MM.1S (cell line): Measurements from ENCODE around the gene STK31.

Experiments
- EZH2 ChIP-seq: fragments of 300-600 bp; sonication (generic); optimal IDR thresholded peaks from 2 replicates; pipeline ENCODE3; 2017; ENCODE audit warnings: low read depth, mild to moderate bottlenecking, antibody characterized with exemption, low read length, mixed read lengths
- EZH2phosphoT487 ChIP-seq: fragments of 300-600 bp; sonication (generic); IDR thresholded peaks from 2 replicates; pipeline ENCODE4 v1.6.1; 2018; ENCODE audit warnings: antibody characterized with exemption, low read length
- TF ChIP-seq, protein P1 (sequence below): fragments of 300-600 bp; sonication (generic); IDR thresholded peaks from 2 replicates; pipeline ENCODE4 v1.5.1; 2016; ENCODE audit warnings: antibody characterized with exemption, low read length, mixed read lengths

DNA sequence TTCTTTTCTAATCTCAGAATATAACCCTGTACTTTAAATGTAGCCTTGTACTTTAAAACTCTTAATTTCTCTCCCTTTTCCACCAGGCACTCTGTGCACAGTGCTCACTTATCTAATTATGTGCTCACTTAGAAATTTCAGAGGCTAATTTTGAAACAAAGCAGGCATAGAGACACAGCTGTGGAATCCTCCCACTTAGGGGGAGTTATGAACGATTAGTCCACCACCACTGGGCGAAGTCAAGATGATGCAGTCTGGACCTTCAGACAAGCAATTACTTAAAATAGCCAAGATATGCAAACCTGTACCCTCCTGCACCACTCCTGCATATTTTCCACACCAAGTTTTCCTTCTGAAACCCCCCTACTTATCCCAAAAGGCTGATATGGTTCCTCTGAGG is 143.0 kb downstream of the STK31 start:
- TF ChIP-seq, protein P1, sequence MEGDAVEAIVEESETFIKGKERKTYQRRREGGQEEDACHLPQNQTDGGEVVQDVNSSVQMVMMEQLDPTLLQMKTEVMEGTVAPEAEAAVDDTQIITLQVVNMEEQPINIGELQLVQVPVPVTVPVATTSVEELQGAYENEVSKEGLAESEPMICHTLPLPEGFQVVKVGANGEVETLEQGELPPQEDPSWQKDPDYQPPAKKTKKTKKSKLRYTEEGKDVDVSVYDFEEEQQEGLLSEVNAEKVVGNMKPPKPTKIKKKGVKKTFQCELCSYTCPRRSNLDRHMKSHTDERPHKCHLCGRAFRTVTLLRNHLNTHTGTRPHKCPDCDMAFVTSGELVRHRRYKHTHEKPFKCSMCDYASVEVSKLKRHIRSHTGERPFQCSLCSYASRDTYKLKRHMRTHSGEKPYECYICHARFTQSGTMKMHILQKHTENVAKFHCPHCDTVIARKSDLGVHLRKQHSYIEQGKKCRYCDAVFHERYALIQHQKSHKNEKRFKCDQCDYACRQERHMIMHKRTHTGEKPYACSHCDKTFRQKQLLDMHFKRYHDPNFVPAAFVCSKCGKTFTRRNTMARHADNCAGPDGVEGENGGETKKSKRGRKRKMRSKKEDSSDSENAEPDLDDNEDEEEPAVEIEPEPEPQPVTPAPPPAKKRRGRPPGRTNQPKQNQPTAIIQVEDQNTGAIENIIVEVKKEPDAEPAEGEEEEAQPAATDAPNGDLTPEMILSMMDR: no peak
- TF ChIP-seq EZH2 (no peak), EZH2phosphoT487 (no peak)
